ENCODE results near the gene RSPH9.
A peak's percentile ranks its signal among the peaks of the same experiment; 100 is the strongest.
"Not testable (repeated sequence)": the region's sequence is repeated elsewhere in the genome, so short reads cannot be mapped to it uniquely, and the experiment has no call there.

RSPH9 gene

GRCh38 chr6:43687079-43687436, 42.2 kb downstream of the RSPH9 start:
- no peak for DNase-seq (ENCODE audit: low spot score)

GRCh38 chr6:43687437-43688347, 42.9 kb downstream of the RSPH9 start, which contains the start of gene MRPS18A:
TSS of gene MRPS18A (minus strand) at chr6:43687791. CDS start at chr6:43687779, 12 bp downstream.
- DNase-seq (ENCODE audit: low spot score): peak; percentile 86

- DNase-seq (ENCODE audit: low spot score): no peak
Measured at GRCh38 chr6:43689421-43689820, 44.6 kb downstream of the RSPH9 start.

GRCh38 chr6:43695215-43695966, 50.6 kb downstream of the RSPH9 start:
- no peak for DNase-seq (ENCODE audit: low spot score)

- DNase-seq (ENCODE audit: low spot score): no peak
Measured at GRCh38 chr6:43695967-43696291, 51.1 kb downstream of the RSPH9 start.

GRCh38 chr6:43697421-43697820, 52.6 kb downstream of the RSPH9 start:
- no peak for DNase-seq (ENCODE audit: low spot score)

GRCh38 chr6:43698584-43699349, 53.9 kb downstream of the RSPH9 start:
- no peak for DNase-seq (ENCODE audit: low spot score)

- DNase-seq (ENCODE audit: low spot score): no peak
Measured at GRCh38 chr6:43699564-43700186, 54.8 kb downstream of the RSPH9 start.

- DNase-seq (ENCODE audit: low spot score): not testable (repeated sequence)
Measured at GRCh38 chr6:43700939-43701560, 56.2 kb downstream of the RSPH9 start.

GRCh38 chr6:43702171-43702533, 57.3 kb downstream of the RSPH9 start:
- DNase-seq (ENCODE audit: low spot score): no peak

- DNase-seq (ENCODE audit: low spot score): peak; percentile 85
Measured at GRCh38 chr6:43702534-43703440, 58.0 kb downstream of the RSPH9 start.

- DNase-seq (ENCODE audit: low spot score): no peak
Measured at GRCh38 chr6:43703512-43704429, 58.9 kb downstream of the RSPH9 start.

GRCh38 chr6:43705996-43706395, 61.2 kb downstream of the RSPH9 start:
- no peak for DNase-seq (ENCODE audit: low spot score)

GRCh38 chr6:43706788-43707187, 62.0 kb downstream of the RSPH9 start:
- DNase-seq (ENCODE audit: low spot score): no peak

GRCh38 chr6:43707269-43707668, 62.4 kb downstream of the RSPH9 start:
- DNase-seq (ENCODE audit: low spot score): no peak

GRCh38 chr6:43707767-43708166, 62.9 kb downstream of the RSPH9 start:
- no peak for DNase-seq (ENCODE audit: low spot score)

GRCh38 chr6:43708860-43709653, 64.2 kb downstream of the RSPH9 start:
- peak; percentile 23 for DNase-seq (ENCODE audit: low spot score)

GRCh38 chr6:43709654-43710303, 64.9 kb downstream of the RSPH9 start:
- DNase-seq (ENCODE audit: low spot score): peak; percentile 12

Measured in left forelimb (tissue), 1 donor.